ENCODE data around the gene PAXIP1. TPM values are rescaled to one million over a fixed set of nuclear protein-coding genes. Genes with fewer than 3 reads are reported as not detected.

PAXIP1 gene
- total RNA-seq, 4 donors from 2014 or later: 13.2 to 14.9 (median 13.6) TPM

GRCh38 chr7:154950960-154951359, 52.0 kb downstream of the PAXIP1 start:
- 89 to 91% methylated on average over 2 of the region's 2 CpGs for WGBS, 2 donors
- Histone ChIP-seq H3K4me3 (replicated peaks in 1 of 3) (no peak overlapping the region), H3K27ac (no peak overlapping the region), H3K27me3 (no peaks in the 10 kb centered on the region), H3K9me3 (no peaks in the 10 kb centered on the region), H3K36me3 (peaks cover 18 to 27% of the 10 kb centered on the region in 2 donors), H3K4me1 (no peaks in the 10 kb centered on the region)
- intact Hi-C loops (cut with DNase I): no loop called here
- TF ChIP-seq POLR2A (IDR thresholded peaks at IDR 0.05) (no peak), CTCF (IDR thresholded peaks at IDR 0.05) (no peak)
- DNase-seq: no peak

GRCh38 chr7:154947604-154948003, 55.3 kb downstream of the PAXIP1 start:
- intact Hi-C loops (cut with DNase I): no loop called here
- no peak for DNase-seq
- H3K27ac ChIP-seq: no peak overlapping the region
- H3K36me3 ChIP-seq: peaks cover 24 to 36% of the 10 kb centered on the region in 2 donors
- 84 to 86% methylated on average over 5 of the region's 5 CpGs for WGBS, 2 donors
- no peak overlapping the region for H3K4me3 ChIP-seq (replicated peaks in 1 of 3)
- no peaks in the 10 kb centered on the region for H3K9me3 ChIP-seq
- TF ChIP-seq POLR2A (IDR thresholded peaks at IDR 0.05): no peak
- TF ChIP-seq CTCF (IDR thresholded peaks at IDR 0.05): no peak
- H3K27me3 ChIP-seq: no peaks in the 10 kb centered on the region
- H3K4me1 ChIP-seq: no peaks in the 10 kb centered on the region

GRCh38 chr7:154946166-154946565, 56.8 kb downstream of the PAXIP1 start:
- TF ChIP-seq CTCF (IDR thresholded peaks at IDR 0.05): no peak
- TF ChIP-seq POLR2A (IDR thresholded peaks at IDR 0.05): no peak
- Histone ChIP-seq H3K4me3 (replicated peaks in 1 of 3) (no peak overlapping the region), H3K9me3 (no peaks in the 10 kb centered on the region), H3K27me3 (no peaks in the 10 kb centered on the region), H3K27ac (no peak overlapping the region), H3K4me1 (no peaks in the 10 kb centered on the region), H3K36me3 (peaks cover 20 to 31% of the 10 kb centered on the region in 2 donors)
- intact Hi-C loops (cut with DNase I): no loop called here
- DNase-seq: no peak
- 91% methylated on average over 7 of the region's 7 CpGs for WGBS, 2 donors

GRCh38 chr7:154943906-154944305, 59.0 kb downstream of the PAXIP1 start:
- H3K36me3 ChIP-seq: peaks cover 14 to 20% of the 10 kb centered on the region in 2 donors
- TF ChIP-seq POLR2A (IDR thresholded peaks at IDR 0.05) (no peak), CTCF (IDR thresholded peaks at IDR 0.05) (no peak)
- no peaks in the 10 kb centered on the region for H3K9me3 ChIP-seq
- intact Hi-C loops (cut with DNase I): no loop called here
- no peaks in the 10 kb centered on the region for H3K27me3 ChIP-seq
- no peaks in the 10 kb centered on the region for H3K4me1 ChIP-seq
- 87 to 88% methylated on average over 9 of the region's 9 CpGs for WGBS, 2 donors
- no peak for DNase-seq
- H3K4me3 ChIP-seq (replicated peaks in 1 of 3): no peak overlapping the region
- no peak overlapping the region for H3K27ac ChIP-seq

- no peak overlapping the region for H3K27ac ChIP-seq
- 91 to 95% methylated on average over 2 of the region's 2 CpGs for WGBS, 2 donors
- no peak overlapping the region for H3K4me3 ChIP-seq (replicated peaks in 1 of 3)
- H3K9me3 ChIP-seq: no peaks in the 10 kb centered on the region
- H3K4me1 ChIP-seq: no peaks in the 10 kb centered on the region
- H3K36me3 ChIP-seq: peaks cover 14 to 20% of the 10 kb centered on the region in 2 donors
- no peaks in the 10 kb centered on the region for H3K27me3 ChIP-seq
- no peak for DNase-seq
- TF ChIP-seq CTCF (IDR thresholded peaks at IDR 0.05) (no peak), POLR2A (IDR thresholded peaks at IDR 0.05) (no peak)
- intact Hi-C loops (cut with DNase I): no loop called here
Measured at GRCh38 chr7:154942691-154943090, 60.2 kb downstream of the PAXIP1 start.

Measured in thyroid gland (tissue), 4 donors.